ENCODE measurements around the gene KDM4B. TPM values are rescaled to one million over a fixed set of nuclear protein-coding genes. Genes with fewer than 3 reads are reported as not detected.

KDM4B gene
- total RNA-seq, 1 experiment from 2014 or later = 43.7 TPM

GRCh38 chr19:5144545-5145179 is 175.7 kb downstream of the KDM4B start:
- Mint-ChIP-seq H3K4me3 (no peak overlapping the region), H3K4me1 (peaks cover 0 to 7% of the 10 kb centered on the region in 2 experiments; a peak in 1 of 4 replicates), H3K9me3 (no peaks in the 10 kb centered on the region), H3K27me3 (ENCODE audit: low read depth) (no peaks in the 10 kb centered on the region), H3K36me3 (ENCODE audit: insufficient read depth in 1 of 3, low read depth in 3 of 3) (peaks cover 4 to 47% (median 33%) of the 10 kb centered on the region in 3 experiments; a peak in 6 of 7 replicates), H3K27ac (no peak overlapping the region)
- Histone ChIP-seq H2BK15ac (ENCODE audit: low read depth, low read length) (no peak overlapping the region), H2BK12ac (ENCODE audit: insufficient read length, low read depth, low read length) (no peak overlapping the region), H3K79me2 (ENCODE audit: insufficient read depth, low read length) (no peaks in the 10 kb centered on the region), H4K91ac (ENCODE audit: insufficient read length, low read depth, low read length) (no peak overlapping the region), H3K27me3 (ENCODE audit: insufficient read depth, low read length) (no peaks in the 10 kb centered on the region), H3K14ac (ENCODE audit: insufficient read depth, low read length) (no peak overlapping the region), H4K5ac (ENCODE audit: insufficient read length, low read depth, low read length) (no peak overlapping the region), H4K8ac (replicated peaks; ENCODE audit: insufficient read length, low read depth, low read length) (no peak overlapping the region), H2BK120ac (ENCODE audit: low read depth, low read length, poor library complexity, severe bottlenecking) (no peak overlapping the region), H3K56ac (ENCODE audit: insufficient read length, low read depth, low read length) (no peak overlapping the region), H4K20me1 (ENCODE audit: control insufficient read depth, insufficient read depth, insufficient read length) (no peaks in the 10 kb centered on the region), H2BK20ac (ENCODE audit: low read depth, low read length, poor library complexity, severe bottlenecking) (no peak overlapping the region), H2AK5ac (ENCODE audit: insufficient read length, low read length) (no peak overlapping the region), H3K18ac (ENCODE audit: insufficient read length, low read depth, low read length) (no peak overlapping the region), H3K9ac (ENCODE audit: extremely low read depth, insufficient read length, low read length) (no peak overlapping the region), H3K4me2 (ENCODE audit: insufficient read depth, insufficient read length, low read length) (no peak overlapping the region), H3K4ac (ENCODE audit: low read depth, low read length) (no peak overlapping the region), H3K27ac (ENCODE audit: insufficient read length, low read depth, low read length) (no peak overlapping the region), H3K79me1 (ENCODE audit: insufficient read depth, low read depth, low read length, poor library complexity, severe bottlenecking) (no peaks in the 10 kb centered on the region), H3K9me3 (ENCODE audit: control insufficient read depth, low read depth, low read length) (no peaks in the 10 kb centered on the region), H2AFZ (ENCODE audit: low read length) (no peak overlapping the region), H3K4me1 (ENCODE audit: insufficient read depth, low read length) (no peaks in the 10 kb centered on the region), H3K23me2 (ENCODE audit: insufficient read length, low read depth, low read length, poor library complexity, severe bottlenecking) (no peaks in the 10 kb centered on the region), H3K23ac (ENCODE audit: insufficient read length, low read depth, low read length) (no peak overlapping the region), H2BK5ac (ENCODE audit: insufficient read length, low read length) (no peak overlapping the region), H3T11ph (ENCODE audit: low read length) (no peak overlapping the region)
- WGBS (ENCODE audit: extremely low coverage, insufficient read length, low lambda C conversion rate) = no CpG with 5 or more reads among the region's 23 CpGs
- DNase-seq = no peak
- TF ChIP-seq CTCF (conservative IDR thresholded peaks at IDR 0.05) = no peak
